Mesenchymal stem cell (in vitro differentiated cells and primary cell): ENCODE results near the gene TMEM120A.

ENCODE experiments used
- DNase-seq: peaks from one replicate; pipeline ENCODE4 v3.0.0-alpha.2; 2013
- H2AFZ ChIP-seq: one replicate; pipeline ENCODE4 v1.6.1; 2013; ENCODE audit warnings: low read depth, mild to moderate bottlenecking, control low read depth, inconsistent platforms, low read length, moderate library complexity
- H2AK5ac ChIP-seq: 2 replicates; pipeline ENCODE4 v1.6.1; 2013; ENCODE audit warnings: low read length, moderate library complexity, mild to moderate bottlenecking, inconsistent platforms; ENCODE audit not compliant: severe bottlenecking
- H2BK120ac ChIP-seq: one replicate; pipeline ENCODE4 v1.6.1; 2013; ENCODE audit warnings: low read depth, mild to moderate bottlenecking, inconsistent platforms, low read length, moderate library complexity
- H2BK12ac ChIP-seq, 2 experiments: one replicate each; pipeline ENCODE4 v1.6.1; 2013; ENCODE audit warnings: inconsistent platforms in 2 of 2, low read length in 2 of 2, mild to moderate bottlenecking in 2 of 2, moderate library complexity in 2 of 2, control low read depth in 1 of 2
- H2BK15ac ChIP-seq: one replicate; pipeline ENCODE4 v1.6.1; 2013; ENCODE audit warnings: mild to moderate bottlenecking, low read depth, inconsistent platforms; ENCODE audit not compliant: poor library complexity, severe bottlenecking
- H2BK5ac ChIP-seq: 2 replicates; pipeline ENCODE4 v1.6.1; 2013; ENCODE audit warnings: low read depth, mild to moderate bottlenecking, low read length, control low read depth, inconsistent platforms; ENCODE audit not compliant: poor library complexity, severe bottlenecking
- H3K14ac ChIP-seq, 2 experiments: one replicate each; pipeline ENCODE4 v1.6.1; 2013; ENCODE audit warnings: inconsistent platforms in 2 of 2, low read length in 2 of 2, control low read depth in 1 of 2, mild to moderate bottlenecking in 1 of 2, moderate library complexity in 1 of 2
- H3K18ac ChIP-seq, 2 experiments: one replicate each; pipeline ENCODE4 v1.6.1; 2013; ENCODE audit warnings: inconsistent platforms in 2 of 2, low read length in 2 of 2, control low read depth in 1 of 2, low read depth in 1 of 2, mild to moderate bottlenecking in 1 of 2
- H3K23ac ChIP-seq, 2 experiments: one replicate each; pipeline ENCODE4 v1.6.1; 2013; ENCODE audit warnings: inconsistent platforms in 2 of 2, low read length in 2 of 2, mild to moderate bottlenecking in 2 of 2, moderate library complexity in 2 of 2, control low read depth in 1 of 2
- H3K27ac ChIP-seq: 2 replicates; pipeline ENCODE4 v1.5.1; 2013; ENCODE audit warnings: mild to moderate bottlenecking, moderate library complexity, low read length, control low read depth, inconsistent platforms; ENCODE audit not compliant: poor library complexity, severe bottlenecking
- H3K27me3 ChIP-seq, 2 experiments: 2 replicates each; pipeline versions ENCODE4 v1.6.1 to v1.7.0; 2013; ENCODE audit warnings: low read length in 2 of 2, mild to moderate bottlenecking in 2 of 2, moderate library complexity in 2 of 2, control low read depth in 1 of 2, inconsistent platforms in 1 of 2; ENCODE audit not compliant: control insufficient read depth in 1 of 2, insufficient read depth in 1 of 2
- H3K36me3 ChIP-seq, 2 experiments: 2 replicates each; pipeline versions ENCODE4 v1.6.1 to v1.7.0; 2013; ENCODE audit warnings: low read length in 2 of 2, control low read depth in 1 of 2, inconsistent platforms in 1 of 2, low read depth in 1 of 2, mild to moderate bottlenecking in 1 of 2; ENCODE audit not compliant: insufficient read depth in 2 of 2, control insufficient read depth in 1 of 2
- H3K4ac ChIP-seq, 2 experiments: one replicate each; pipeline ENCODE4 v1.6.1; 2013; ENCODE audit warnings: inconsistent platforms in 2 of 2, low read length in 2 of 2, mild to moderate bottlenecking in 2 of 2, moderate library complexity in 2 of 2, control low read depth in 1 of 2, low read depth in 1 of 2
- H3K4me1 ChIP-seq: 2 replicates; pipeline ENCODE4 v1.6.1; 2013; ENCODE audit warnings: low read depth, low read length, control low read depth; ENCODE audit not compliant: control insufficient read depth, insufficient read depth
- H3K4me2 ChIP-seq: 2 replicates; pipeline ENCODE4 v1.6.1; 2013; ENCODE audit warnings: low read length, mild to moderate bottlenecking, inconsistent platforms; ENCODE audit not compliant: poor library complexity, severe bottlenecking
- H3K4me3 ChIP-seq, 2 experiments: 2 replicates each; pipeline versions ENCODE4 v1.5.1 to v1.7.0; 2013; ENCODE audit warnings: low read length in 2 of 2, mild to moderate bottlenecking in 2 of 2, control low read depth in 1 of 2, low read depth in 1 of 2; ENCODE audit not compliant: insufficient read depth in 1 of 2
- H3K79me1 ChIP-seq: replicated peaks from 2 replicates; pipeline ENCODE4 v1.6.1; 2013; ENCODE audit warnings: mild to moderate bottlenecking, control low read depth, low read length, inconsistent platforms; ENCODE audit not compliant: poor library complexity, severe bottlenecking
- H3K9ac ChIP-seq: 2 replicates; pipeline ENCODE4 v1.7.0; 2013; ENCODE audit warnings: mild to moderate bottlenecking, low read length, moderate library complexity
- H3K9me3 ChIP-seq: 2 replicates; pipeline ENCODE4 v1.7.0; 2013; ENCODE audit warnings: mild to moderate bottlenecking, low read length; ENCODE audit not compliant: control insufficient read depth
- H4K8ac ChIP-seq: one replicate; pipeline ENCODE4 v1.6.1; 2013; ENCODE audit warnings: inconsistent platforms, mild to moderate bottlenecking, low read length, moderate library complexity
- H4K91ac ChIP-seq: one replicate; pipeline ENCODE4 v1.6.1; 2013; ENCODE audit warnings: mild to moderate bottlenecking, low read length, inconsistent platforms
- WGBS: methylation state at CpG from one replicate; pipeline ENCODE4 v1.1.7; 2013; ENCODE audit warnings: mixed read lengths; 5-methylcytosine and 5-hydroxymethylcytosine counted together

The TMEM120A gene

DNA sequence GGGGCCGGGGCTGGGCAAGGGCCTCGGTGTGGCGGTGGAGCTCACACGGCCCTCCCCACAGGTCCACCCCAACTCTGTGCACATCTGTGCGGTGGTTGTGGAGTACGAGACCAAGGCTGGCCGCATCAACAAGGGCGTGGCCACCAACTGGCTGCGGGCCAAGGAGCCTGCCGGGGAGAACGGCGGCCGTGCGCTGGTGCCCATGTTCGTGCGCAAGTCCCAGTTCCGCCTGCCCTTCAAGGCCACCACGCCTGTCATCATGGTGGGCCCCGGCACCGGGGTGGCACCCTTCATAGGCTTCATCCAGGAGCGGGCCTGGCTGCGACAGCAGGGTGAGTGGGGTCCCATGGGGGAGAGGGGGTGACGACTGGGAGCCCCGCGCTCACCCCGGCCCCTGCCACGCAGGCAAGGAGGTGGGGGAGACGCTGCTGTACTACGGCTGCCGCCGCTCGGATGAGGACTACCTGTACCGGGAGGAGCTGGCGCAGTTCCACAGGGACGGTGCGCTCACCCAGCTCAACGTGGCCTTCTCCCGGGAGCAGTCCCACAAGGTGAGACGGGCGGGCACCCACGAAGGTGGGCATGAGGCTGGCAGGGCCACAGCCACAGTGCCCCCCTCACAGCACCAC is 8.8 kb downstream of the TMEM120A start:
- Histone ChIP-seq H2BK120ac (no peak overlapping the region), H3K36me3 (peaks cover 73 to 79% of the 10 kb centered on the region in 2 experiments)
- WGBS, result 97% methylated on average over 41 of the region's 41 CpGs

DNA sequence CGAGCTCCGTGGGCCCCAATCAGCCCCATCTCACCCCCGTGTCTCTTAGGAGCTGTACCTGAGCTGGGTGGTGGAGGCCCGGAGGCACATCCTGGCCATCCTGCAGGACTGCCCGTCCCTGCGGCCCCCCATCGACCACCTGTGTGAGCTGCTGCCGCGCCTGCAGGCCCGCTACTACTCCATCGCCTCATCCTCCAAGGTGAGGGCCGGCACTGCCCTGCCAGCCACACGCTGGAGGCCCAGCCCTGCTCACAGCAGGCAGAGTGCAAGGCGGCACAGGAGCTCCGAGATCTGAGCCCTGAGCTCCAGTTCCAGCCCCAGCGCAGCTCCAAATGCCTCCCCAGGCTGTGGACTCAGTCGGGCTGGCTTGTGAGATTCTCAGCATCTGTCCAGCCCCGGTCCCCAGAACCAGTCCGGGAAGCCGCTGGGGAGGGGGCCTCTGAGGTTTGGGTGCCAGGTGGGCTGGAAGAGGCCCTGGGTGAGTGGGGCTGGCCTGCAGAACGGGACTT is 9.3 kb downstream of the TMEM120A start:
- Histone ChIP-seq H3K27ac (no peak overlapping the region), H2BK15ac (no peak overlapping the region), H3K23ac (no peak overlapping the region), H3K9me3 (no peaks in the 10 kb centered on the region), H3K4me2 (no peak overlapping the region), H3K36me3 (peaks cover 79 to 84% of the 10 kb centered on the region in 2 experiments), H3K14ac (no peak overlapping the region), H3K4me3 (no peak overlapping the region), H2BK12ac (no peak overlapping the region), H2AFZ (no peak overlapping the region), H2BK120ac (no peak overlapping the region), H3K79me1 (peaks cover 3% of the 10 kb centered on the region), H3K4ac (no peak overlapping the region), H3K9ac (no peak overlapping the region), H3K4me1 (peaks cover 26% of the 10 kb centered on the region), H4K91ac (no peak overlapping the region), H3K27me3 (no peaks in the 10 kb centered on the region), H2AK5ac (no peak overlapping the region), H4K8ac (no peak overlapping the region), H3K18ac (no peak overlapping the region), H2BK5ac (no peak overlapping the region)
- 92% methylated on average over 21 of the region's 21 CpGs for WGBS
- DNase-seq, result no peak

More for the DNA sequence above, 8.8 kb downstream of the TMEM120A start:
- Histone ChIP-seq H2AK5ac (no peak overlapping the region), H3K4me1 (peaks cover 25% of the 10 kb centered on the region), H3K4me2 (no peak overlapping the region), H3K9ac (no peak overlapping the region), H3K23ac (no peak overlapping the region), H2BK12ac (no peak overlapping the region), H4K8ac (no peak overlapping the region), H3K18ac (no peak overlapping the region), H3K27me3 (no peaks in the 10 kb centered on the region), H2BK5ac (no peak overlapping the region), H4K91ac (no peak overlapping the region), H3K27ac (no peak overlapping the region), H3K14ac (no peak overlapping the region), H2BK15ac (no peak overlapping the region), H3K9me3 (no peaks in the 10 kb centered on the region), H3K4me3 (no peak overlapping the region), H3K4ac (no peak overlapping the region), H3K79me1 (peaks cover 5% of the 10 kb centered on the region), H2AFZ (no peak overlapping the region)
- no peak for DNase-seq

GRCh38 chr7:75984130-75985008 is 10.0 kb downstream of the TMEM120A start:
- Histone ChIP-seq H3K27me3 (no peaks in the 10 kb centered on the region), H2BK15ac (no peak overlapping the region), H3K9ac (no peak overlapping the region), H4K8ac (no peak overlapping the region), H3K36me3 (peaks cover 84 to 87% of the 10 kb centered on the region in 2 experiments), H2AK5ac (no peak overlapping the region), H3K18ac (no peak overlapping the region), H3K4me3 (peak overlapping the region in 1 of 2 experiments; percentile 2), H2BK5ac (no peak overlapping the region), H4K91ac (no peak overlapping the region), H2BK120ac (no peak overlapping the region), H3K4ac (no peak overlapping the region), H2AFZ (no peak overlapping the region), H3K4me1 (peaks cover 24% of the 10 kb centered on the region), H3K4me2 (no peak overlapping the region), H2BK12ac (no peak overlapping the region), H3K79me1 (no peaks in the 10 kb centered on the region), H3K14ac (no peak overlapping the region), H3K9me3 (no peaks in the 10 kb centered on the region), H3K23ac (no peak overlapping the region), H3K27ac (no peak overlapping the region)
- WGBS, result 94% methylated on average over 44 of the region's 44 CpGs
- no peak for DNase-seq

GRCh38 chr7:75983471-75984129 is 10.8 kb downstream of the TMEM120A start:
- no peak overlapping the region for H2BK12ac ChIP-seq
- no peaks in the 10 kb centered on the region for H3K9me3 ChIP-seq
- 94% methylated on average over 26 of the region's 26 CpGs for WGBS

More at GRCh38 chr7:75983471-75984129, 10.8 kb downstream of the TMEM120A start:
- Histone ChIP-seq H4K8ac (no peak overlapping the region), H4K91ac (no peak overlapping the region), H3K4ac (no peak overlapping the region), H3K4me1 (peaks cover 21% of the 10 kb centered on the region), H3K27me3 (no peaks in the 10 kb centered on the region), H3K18ac (no peak overlapping the region), H3K79me1 (no peaks in the 10 kb centered on the region), H3K36me3 (peaks cover 89 to 94% of the 10 kb centered on the region in 2 experiments), H3K27ac (no peak overlapping the region), H2BK15ac (no peak overlapping the region), H3K4me2 (no peak overlapping the region), H3K4me3 (no peak overlapping the region), H2AFZ (no peak overlapping the region), H2BK120ac (no peak overlapping the region), H3K9ac (no peak overlapping the region), H3K23ac (no peak overlapping the region), H2BK5ac (no peak overlapping the region), H3K14ac (no peak overlapping the region), H2AK5ac (no peak overlapping the region)
- DNase-seq, result no peak
